Fibroblast of upper back skin (primary cell): ENCODE data around the gene PPTC7.
"Not testable (repeated sequence)": the region's sequence is repeated elsewhere in the genome, so short reads cannot be mapped to it uniquely, and the experiment has no call there.

Source experiments
- DNase-seq: peaks from one replicate; pipeline ENCODE4 v3.0.0-alpha.2; 2013

Gene PPTC7

GRCh38 chr12:110582276-110583136 lies 612 bp downstream of the PPTC7 start:
- no peak for DNase-seq

GRCh38 chr12:110581931-110582275 lies 1.2 kb downstream of the PPTC7 start:
- DNase-seq = no peak

- no peak for DNase-seq
Measured at GRCh38 chr12:110579535-110580253, 3.4 kb downstream of the PPTC7 start.

GRCh38 chr12:110578694-110579534 lies 4.2 kb downstream of the PPTC7 start:
- no peak for DNase-seq

- DNase-seq = peak; percentile 74
Measured at GRCh38 chr12:110577864-110578693, 5.0 kb downstream of the PPTC7 start.

- no peak for DNase-seq
Measured at GRCh38 chr12:110576504-110576903, 6.6 kb downstream of the PPTC7 start.

- no peak for DNase-seq
Measured at GRCh38 chr12:110575326-110575725, 7.8 kb downstream of the PPTC7 start.

GRCh38 chr12:110574717-110575230 lies 8.3 kb downstream of the PPTC7 start:
- not testable (repeated sequence) for DNase-seq

- DNase-seq = no peak
Measured at GRCh38 chr12:110574044-110574443, 9.1 kb downstream of the PPTC7 start.

- DNase-seq = not testable (repeated sequence)
Measured at GRCh38 chr12:110570798-110571197, 12.3 kb downstream of the PPTC7 start.

- not testable (repeated sequence) for DNase-seq
Measured at GRCh38 chr12:110569838-110570237, 13.3 kb downstream of the PPTC7 start.

GRCh38 chr12:110568752-110569151 lies 14.4 kb downstream of the PPTC7 start:
- DNase-seq = no peak

GRCh38 chr12:110566993-110567392 lies 16.1 kb downstream of the PPTC7 start:
- no peak for DNase-seq

- no peak for DNase-seq
Measured at GRCh38 chr12:110565894-110566871, 16.9 kb downstream of the PPTC7 start.

- no peak for DNase-seq
Measured at GRCh38 chr12:110564471-110564991, 18.6 kb downstream of the PPTC7 start.

- DNase-seq = no peak
Measured at GRCh38 chr12:110563702-110564470, 19.2 kb downstream of the PPTC7 start.

GRCh38 chr12:110562386-110562785 lies 20.7 kb downstream of the PPTC7 start:
- not testable (repeated sequence) for DNase-seq

- DNase-seq = peak; percentile 36
Measured at GRCh38 chr12:110561471-110562201, 21.5 kb downstream of the PPTC7 start.

- DNase-seq = no peak
Measured at GRCh38 chr12:110560946-110561345, 22.2 kb downstream of the PPTC7 start.
